Measurements from ENCODE around the gene FMO2.

Gene FMO2

GRCh38 chr1:171177261-171177660 lies 7.8 kb upstream of the FMO2 start:
- DNase-seq = no peak

DNA sequence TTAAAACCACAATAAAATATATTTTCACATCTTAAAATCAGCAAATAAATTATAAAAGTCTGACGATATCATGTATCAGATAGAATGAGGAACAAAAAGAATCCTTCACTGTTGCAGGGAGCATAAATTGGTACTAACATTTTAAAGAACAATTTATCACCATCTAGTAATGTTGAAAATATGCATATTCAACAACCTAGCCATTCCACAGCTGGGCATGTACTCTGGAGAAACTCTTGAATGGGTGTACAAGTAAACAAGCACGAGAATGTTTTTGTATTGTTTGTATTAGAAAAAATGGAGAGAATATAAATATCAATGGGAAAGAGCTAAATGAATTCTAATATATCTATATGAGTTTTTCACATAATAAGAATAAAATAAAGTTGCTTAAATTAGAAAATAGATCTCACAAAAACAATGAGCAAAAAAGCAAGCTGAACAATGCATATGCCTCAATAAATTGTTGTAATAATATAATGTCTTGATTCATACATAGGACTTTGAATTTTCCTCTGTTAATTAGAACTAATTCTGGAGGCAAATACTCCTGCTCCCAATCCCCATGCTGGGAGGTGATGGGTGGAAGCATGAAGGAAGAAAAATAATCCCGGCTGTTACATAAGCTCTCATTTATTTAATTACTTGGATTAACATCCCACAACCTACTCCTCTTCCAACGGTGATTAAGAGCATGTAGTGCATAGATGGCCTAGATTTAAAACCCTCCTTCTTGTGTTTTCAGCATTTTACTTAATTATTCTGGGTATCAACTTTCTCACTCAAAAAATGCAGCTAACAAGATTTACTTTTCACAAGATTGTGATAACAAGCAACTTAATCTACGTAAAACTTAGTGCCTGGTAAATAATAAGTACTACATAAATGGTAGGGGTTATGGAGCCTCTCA lies 5.5 kb upstream of the FMO2 start:
- no peak for DNase-seq

- DNase-seq = no peak
Measured at GRCh38 chr1:171180670-171181069, 4.4 kb upstream of the FMO2 start.

GRCh38 chr1:171188388-171189266 lies 3.5 kb downstream of the FMO2 start:
- peak; percentile 4 to 11 for DNase-seq

GRCh38 chr1:171191992-171192391 lies 6.9 kb downstream of the FMO2 start:
- no peak for DNase-seq

DNA sequence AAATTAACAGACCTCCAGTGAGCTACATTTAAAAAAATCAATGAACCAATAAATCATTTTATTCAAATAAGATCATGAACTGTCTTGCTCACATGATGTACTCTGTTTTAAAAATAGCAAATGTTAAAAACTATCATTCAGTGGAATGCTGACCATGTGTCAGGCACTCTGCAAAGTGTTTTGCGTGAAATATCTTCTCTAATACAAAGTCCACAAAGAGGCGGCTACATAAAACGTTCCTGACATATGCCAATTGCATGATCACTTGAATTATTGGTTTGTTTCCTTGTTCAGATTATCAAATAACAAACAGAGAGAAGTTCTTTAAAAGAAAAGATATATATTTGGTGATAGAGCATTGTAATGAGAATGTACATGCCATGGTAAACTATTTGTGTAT lies 10.7 kb downstream of the FMO2 start:
- DNase-seq = no peak

DNA sequence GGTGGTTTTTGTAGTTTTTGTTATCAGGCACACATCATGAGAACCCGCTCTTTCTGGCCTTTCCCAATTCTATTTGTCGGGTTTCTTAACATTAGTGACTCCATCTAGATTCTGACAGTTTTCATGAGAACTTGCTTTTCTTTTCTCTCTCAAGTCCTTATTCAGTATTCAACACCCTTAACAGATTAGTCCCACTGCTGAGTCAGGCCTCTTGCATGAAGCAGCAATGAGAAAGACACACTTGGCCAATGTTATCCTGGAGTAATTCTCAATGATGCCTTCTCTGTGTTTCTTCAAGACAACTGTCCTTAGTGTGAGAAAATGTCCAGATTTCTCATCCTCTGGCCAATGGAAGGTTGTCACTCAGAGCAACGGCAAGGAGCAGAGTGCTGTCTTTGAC lies 11.3 kb downstream of the FMO2 start:
- DNase-seq = no peak

- no peak for DNase-seq
Measured at GRCh38 chr1:171198081-171198480, 13.0 kb downstream of the FMO2 start.

- DNase-seq = no peak
Measured at GRCh38 chr1:171204296-171204695, 19.2 kb downstream of the FMO2 start.

DNA sequence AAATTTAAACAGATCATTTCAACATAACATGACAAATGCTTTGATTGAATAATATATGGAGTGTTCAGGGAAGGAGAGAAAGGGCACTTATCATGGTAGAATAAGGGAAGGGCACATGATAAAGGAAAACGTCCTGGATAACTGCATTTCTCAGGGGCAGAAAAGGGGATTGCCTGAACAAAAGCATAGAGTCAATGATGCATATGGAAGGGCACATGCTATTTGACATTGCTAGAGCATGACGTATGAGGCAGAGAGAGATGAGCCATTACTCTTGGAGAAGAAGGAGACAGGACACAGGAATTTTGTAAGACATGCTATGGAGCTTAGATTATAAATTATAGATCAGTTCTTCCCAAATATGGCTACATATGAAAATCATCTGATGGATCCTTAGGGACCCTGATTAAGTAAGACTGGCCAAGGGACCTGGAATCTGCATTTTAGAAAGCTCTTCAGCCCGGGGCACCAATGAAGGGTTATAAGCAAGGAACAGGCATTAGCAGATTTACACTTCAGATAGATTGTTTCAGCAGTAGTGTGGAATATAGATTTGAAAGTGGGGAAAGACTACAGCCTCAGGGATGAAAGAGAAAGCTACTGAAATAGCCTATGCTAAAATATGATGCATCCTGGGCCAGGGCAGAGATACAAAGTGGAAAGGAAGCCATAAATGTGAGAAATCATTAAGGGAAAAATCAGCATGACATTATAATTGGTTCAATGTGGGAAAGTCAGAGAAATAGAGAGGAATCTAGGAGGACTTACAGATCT lies 21.3 kb downstream of the FMO2 start:
- no peak for DNase-seq

DNA sequence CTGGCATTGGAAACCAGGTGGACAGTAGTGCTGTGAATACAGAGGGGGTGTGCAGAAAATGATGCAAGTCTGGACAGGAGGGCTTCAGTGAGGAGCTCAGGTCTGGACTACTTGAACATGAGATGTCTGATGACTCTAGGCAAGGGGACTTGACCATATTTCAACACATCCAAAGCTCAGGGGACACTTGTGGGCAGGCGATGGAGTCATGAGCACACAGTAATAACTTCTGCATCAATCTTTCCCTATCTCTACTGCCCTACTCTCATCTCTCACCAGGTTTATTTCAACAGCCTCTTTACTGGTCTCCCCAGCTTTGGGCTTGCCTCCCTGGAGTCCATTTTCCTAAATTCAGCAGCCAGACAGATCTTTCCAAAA lies 21.9 kb downstream of the FMO2 start:
- DNase-seq = no peak

GRCh38 chr1:171207377-171207776 lies 22.3 kb downstream of the FMO2 start:
- DNase-seq = no peak

DNA sequence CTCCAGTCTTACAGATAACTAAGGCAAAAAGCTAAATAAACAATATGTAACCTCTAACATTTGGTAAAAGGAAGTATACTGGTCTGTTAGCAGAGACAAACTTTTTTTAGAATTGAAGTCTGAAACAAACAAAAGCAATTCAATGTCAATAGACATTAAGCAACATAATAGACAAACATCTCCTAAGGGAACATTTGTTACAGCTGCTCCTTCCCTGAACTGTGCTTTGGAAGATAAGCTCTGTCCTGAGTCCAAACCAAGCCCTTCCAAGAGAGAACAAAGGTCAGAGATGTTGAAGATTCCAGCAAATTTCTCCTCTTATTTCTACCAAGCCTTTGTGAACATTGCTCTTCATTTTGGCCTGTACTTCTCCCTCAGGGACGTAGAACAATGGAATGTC lies 25.3 kb downstream of the FMO2 start:
- no peak for DNase-seq

DNA sequence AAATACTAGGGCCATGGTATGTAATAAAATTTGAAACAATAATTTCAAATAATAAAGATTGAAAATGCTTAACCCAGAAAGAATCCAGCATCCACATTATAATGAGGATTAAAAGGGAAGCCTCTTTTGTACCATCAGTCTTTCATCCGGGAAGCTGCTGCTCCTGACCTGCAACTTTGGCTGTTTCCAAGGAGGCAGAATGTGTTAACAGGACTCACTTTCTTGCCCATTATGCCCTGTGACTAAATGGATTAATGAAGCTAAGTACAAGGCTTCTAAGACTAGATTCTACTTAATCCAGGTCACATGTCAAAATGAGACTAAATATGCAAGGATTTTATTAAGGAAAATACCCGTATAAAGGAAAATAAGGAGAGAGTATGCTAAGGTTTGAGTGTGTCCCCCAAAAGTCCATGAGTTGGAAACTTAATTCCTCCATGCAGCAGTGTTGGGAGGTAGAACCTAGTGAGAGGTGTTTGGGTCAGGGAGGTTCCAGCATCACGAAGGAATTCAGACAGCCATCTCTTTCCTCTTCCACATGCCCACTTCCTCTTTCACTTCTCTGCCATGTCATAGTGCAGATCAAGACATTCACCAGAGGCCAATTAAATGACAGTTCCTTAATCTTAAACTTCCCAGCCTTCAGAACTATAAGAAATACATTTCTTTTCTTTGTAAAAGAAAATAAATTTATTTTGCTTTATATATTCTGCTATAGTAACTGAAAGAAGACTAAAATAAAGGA lies 27.7 kb downstream of the FMO2 start:
- no peak for DNase-seq

DNA sequence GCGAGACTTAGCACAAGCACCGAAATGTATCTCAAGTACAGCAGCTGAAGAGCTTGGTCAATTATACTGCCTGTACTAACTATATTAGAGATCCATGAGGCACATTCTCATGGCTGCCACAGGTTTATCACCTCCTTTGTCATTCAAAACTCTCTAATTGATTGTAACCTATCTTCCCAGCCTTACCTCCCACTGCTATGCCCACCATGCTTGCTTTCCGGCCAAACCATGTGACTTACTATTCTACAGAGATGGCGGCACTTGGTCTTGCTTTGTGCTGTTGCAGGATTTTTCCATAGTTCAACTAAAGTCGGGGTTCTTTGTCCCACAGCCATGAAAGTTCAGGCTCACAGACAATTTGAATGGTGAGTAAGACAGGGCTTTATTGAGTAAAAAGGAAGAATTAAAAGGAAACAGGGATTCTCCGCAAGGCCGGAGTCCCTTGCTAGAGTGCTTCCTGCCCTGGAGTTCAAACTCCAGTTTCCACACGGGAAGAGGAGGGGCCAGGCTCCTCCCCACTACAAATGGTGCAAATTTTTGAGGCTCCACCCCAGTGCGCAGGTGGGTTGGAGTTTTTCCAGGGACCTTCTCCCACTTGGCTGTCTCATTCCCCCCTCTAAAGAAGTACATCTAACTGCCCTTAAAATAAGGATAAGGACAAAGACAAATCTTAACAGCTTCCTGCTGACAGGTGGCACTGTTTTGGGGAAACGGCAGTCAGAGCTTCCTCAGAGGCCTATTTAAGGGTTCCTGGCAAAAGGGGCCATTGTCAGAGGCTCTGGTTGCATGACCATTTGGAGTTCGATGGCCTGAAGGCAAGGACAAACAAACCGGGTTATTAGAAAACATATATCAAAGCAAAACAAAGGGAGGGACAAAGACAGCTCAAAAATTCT lies 28.7 kb downstream of the FMO2 start:
- DNase-seq = no peak

DNA sequence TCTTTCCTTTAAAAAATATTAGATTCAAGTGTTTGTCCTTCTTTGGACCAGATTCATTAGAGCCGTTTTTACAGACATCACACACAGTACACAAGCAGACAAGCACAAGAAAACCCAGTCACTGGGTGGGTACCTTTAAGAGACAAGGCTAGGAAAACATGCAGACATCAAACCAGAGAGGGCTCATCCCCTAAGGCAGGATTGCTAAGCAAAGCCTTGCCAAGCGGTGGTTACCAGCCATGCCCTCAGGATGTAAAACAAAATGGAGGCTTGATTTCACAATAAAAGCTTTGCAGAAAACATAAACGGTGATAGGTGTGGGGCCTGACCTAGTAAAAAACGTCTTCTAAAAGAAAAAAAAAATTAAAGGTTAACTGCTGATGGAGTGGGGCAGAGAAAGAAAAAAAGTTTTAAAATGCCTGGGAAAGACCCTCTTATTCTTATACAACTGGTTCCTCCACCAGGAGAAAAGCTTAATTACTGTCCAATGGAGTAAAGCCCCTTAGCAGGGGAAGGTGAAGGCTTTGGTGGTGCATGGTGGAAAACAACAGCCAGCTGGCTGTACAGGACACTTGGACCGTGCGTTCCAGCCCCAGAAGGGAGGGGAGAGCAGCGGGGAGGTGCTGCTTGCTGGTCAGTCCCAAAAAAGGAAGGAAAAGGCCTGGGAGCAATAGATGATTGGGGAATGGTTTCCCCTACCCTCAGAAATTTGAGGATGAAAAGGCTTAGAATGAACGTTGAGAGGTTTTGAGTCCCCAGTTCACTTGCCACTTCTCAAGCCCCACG lies 32.8 kb downstream of the FMO2 start:
- DNase-seq = no peak

DNA sequence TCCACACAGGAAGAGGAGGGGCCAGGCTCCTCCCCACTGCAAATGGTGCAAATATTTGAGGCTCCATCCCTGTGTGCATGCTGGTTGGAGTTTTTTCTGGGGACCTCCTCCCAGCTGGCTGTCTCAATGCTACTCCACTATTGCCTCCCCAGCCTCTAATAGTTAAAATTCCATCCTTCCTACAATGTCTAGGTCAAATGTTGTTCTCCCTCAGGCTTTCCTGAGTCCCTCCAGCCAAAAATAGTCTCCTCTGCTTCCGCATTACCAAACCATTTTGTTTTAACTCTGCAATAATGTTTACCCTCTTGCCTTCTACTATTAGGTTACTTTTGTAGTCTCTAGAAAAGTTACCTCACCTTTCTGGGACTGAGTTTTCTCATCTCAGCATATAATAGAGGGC lies 33.6 kb downstream of the FMO2 start:
- DNase-seq = no peak

GRCh38 chr1:171219346-171220080 lies 34.4 kb downstream of the FMO2 start:
- DNase-seq = no peak

- DNase-seq = no peak
Measured at GRCh38 chr1:171220081-171220420, 35.0 kb downstream of the FMO2 start.

GRCh38 chr1:171220581-171221054 lies 35.5 kb downstream of the FMO2 start:
- DNase-seq = no peak

Data from stimulated activated CD4-positive, alpha-beta T cell treated with anti-CD3 and anti-CD28 coated beads, Interleukin-4, amount 100 ng/mL, for 4 hours (primary cell).